Esophagus (tissue), 2 donors: ENCODE data around the gene PBLD. TPM values are rescaled to one million over a fixed set of nuclear protein-coding genes. Genes with fewer than 3 reads are reported as not detected.

Experiments used
- H3K27ac ChIP-seq, 2 donors: one replicate each; pipeline ENCODE4 v1.5.1; 2013; ENCODE audit warnings: low read depth in 2 of 2, mild to moderate bottlenecking in 2 of 2, inconsistent platforms in 1 of 2, low read length in 1 of 2, moderate library complexity in 1 of 2
- H3K27me3 ChIP-seq, 2 donors: one replicate each; pipeline ENCODE4 v1.6.1; 2013; ENCODE audit warnings: low read length in 2 of 2, control low read depth in 1 of 2, mild to moderate bottlenecking in 1 of 2; ENCODE audit not compliant: insufficient read depth in 2 of 2, control insufficient read depth in 1 of 2
- H3K36me3 ChIP-seq, 2 donors: one replicate each; pipeline ENCODE4 v1.6.1; 2013; ENCODE audit warnings: low read length in 1 of 2; ENCODE audit not compliant: control insufficient read depth in 2 of 2, insufficient read depth in 2 of 2
- H3K4me1 ChIP-seq, 2 donors: one replicate each; pipeline ENCODE4 v1.6.1; 2013; ENCODE audit warnings: low read length in 1 of 2; ENCODE audit not compliant: control insufficient read depth in 2 of 2, insufficient read depth in 2 of 2
- H3K4me3 ChIP-seq, 2 donors: one replicate each; pipeline ENCODE4 v1.5.1; 2013; ENCODE audit warnings: low read length in 2 of 2, mild to moderate bottlenecking in 2 of 2, low read depth in 1 of 2, moderate library complexity in 1 of 2
- H3K9me3 ChIP-seq, 2 donors: one replicate each; pipeline ENCODE4 v1.6.1; 2013; ENCODE audit warnings: mild to moderate bottlenecking in 2 of 2, low read depth in 1 of 2, low read length in 1 of 2, moderate library complexity in 1 of 2; ENCODE audit not compliant: control insufficient read depth in 2 of 2, insufficient read depth in 1 of 2
- WGBS, 2 donors: extraction: QIAGEN DNeasy Blood & Tissue Kit; methylation state at CpG; one replicate each; pipeline ENCODE4 v1.1.7; 2013; 5-methylcytosine and 5-hydroxymethylcytosine counted together
- polyA plus RNA-seq, 2 donors: library from polyadenylated mRNA; stranded (reverse); fragments of 200-250 nt; gene quantifications; one replicate each; pipeline ENCODE4 v1.2.3, GENCODE V29; 2013
- donor health status: healthy with polysubstance abuse.
- donor health status: Bipolar disorder and iron deficiency.

Gene PBLD
- polyA plus RNA-seq, 2 donors, result 1.1 to 1.2 TPM

GRCh38 chr10:68348265-68348741 is 15.6 kb upstream of the PBLD start:
- Histone ChIP-seq H3K27me3 (no peaks in the 10 kb centered on the region), H3K4me1 (no peaks in the 10 kb centered on the region), H3K27ac (no peak overlapping the region), H3K4me3 (no peak overlapping the region), H3K36me3 (no peaks in the 10 kb centered on the region), H3K9me3 (no peaks in the 10 kb centered on the region)
- 52 to 62% methylated on average over 2 of the region's 2 CpGs for WGBS, 2 donors

GRCh38 chr10:68346774-68347173 is 14.0 kb upstream of the PBLD start:
- H3K27me3 ChIP-seq, result no peaks in the 10 kb centered on the region
- 76 to 87% methylated on average over 4 of the region's 4 CpGs for WGBS, 2 donors
- H3K4me1 ChIP-seq, result no peaks in the 10 kb centered on the region
- H3K36me3 ChIP-seq, result no peaks in the 10 kb centered on the region
- no peaks in the 10 kb centered on the region for H3K9me3 ChIP-seq
- H3K4me3 ChIP-seq, result no peak overlapping the region
- H3K27ac ChIP-seq, result no peak overlapping the region

- Histone ChIP-seq H3K27ac (no peak overlapping the region), H3K36me3 (peaks cover 0 to 4% of the 10 kb centered on the region in 2 donors), H3K4me3 (no peak overlapping the region), H3K9me3 (no peaks in the 10 kb centered on the region), H3K4me1 (no peaks in the 10 kb centered on the region), H3K27me3 (no peaks in the 10 kb centered on the region)
- WGBS, 2 donors, result 90 to 91% methylated on average over 4 of the region's 4 CpGs
Observed at GRCh38 chr10:68345621-68346020, 12.9 kb upstream of the PBLD start.

GRCh38 chr10:68342909-68343516 is 10.3 kb upstream of the PBLD start:
- Histone ChIP-seq H3K4me3 (no peak overlapping the region), H3K27me3 (no peaks in the 10 kb centered on the region), H3K4me1 (no peaks in the 10 kb centered on the region), H3K36me3 (peaks cover 0 to 12% of the 10 kb centered on the region in 2 donors), H3K27ac (no peak overlapping the region), H3K9me3 (no peaks in the 10 kb centered on the region)
- 83 to 91% methylated on average over 3 of the region's 3 CpGs for WGBS, 2 donors

- peaks cover 0 to 12% of the 10 kb centered on the region in 2 donors for H3K36me3 ChIP-seq
- H3K4me3 ChIP-seq, result no peak overlapping the region
- H3K27me3 ChIP-seq, result no peaks in the 10 kb centered on the region
- H3K9me3 ChIP-seq, result no peaks in the 10 kb centered on the region
- no peaks in the 10 kb centered on the region for H3K4me1 ChIP-seq
- H3K27ac ChIP-seq, result no peak overlapping the region
- WGBS, 2 donors, result 94 to 95% methylated on average over 8 of the region's 8 CpGs
Observed at GRCh38 chr10:68340358-68341080, 7.8 kb upstream of the PBLD start.

- H3K27me3 ChIP-seq, result no peaks in the 10 kb centered on the region
- H3K4me3 ChIP-seq, result no peak overlapping the region
- WGBS, 2 donors, result 60 to 67% methylated on average over 7 of the region's 7 CpGs
- H3K27ac ChIP-seq, result no peak overlapping the region
- H3K4me1 ChIP-seq, result no peaks in the 10 kb centered on the region
- H3K36me3 ChIP-seq, result peaks cover 0 to 12% of the 10 kb centered on the region in 2 donors
- no peaks in the 10 kb centered on the region for H3K9me3 ChIP-seq
Observed at GRCh38 chr10:68336754-68337351, 4.1 kb upstream of the PBLD start.

- Histone ChIP-seq H3K36me3 (peaks cover 0 to 2% of the 10 kb centered on the region in 2 donors), H3K27me3 (no peaks in the 10 kb centered on the region), H3K4me3 (peak overlapping the region in 1 of 2 donors; percentile 87), H3K9me3 (no peaks in the 10 kb centered on the region), H3K27ac (no peak overlapping the region), H3K4me1 (peaks cover 0 to 3% of the 10 kb centered on the region in 2 donors)
- WGBS, 2 donors, result 3% methylated on average over 8 of the region's 8 CpGs
Observed at GRCh38 chr10:68334672-68335467, 2.1 kb upstream of the PBLD start.

- no peaks in the 10 kb centered on the region for H3K9me3 ChIP-seq
- WGBS, 2 donors, result 1 to 2% methylated on average over 10 of the region's 10 CpGs
- peak overlapping the region in 1 of 2 donors; percentile 87 for H3K4me3 ChIP-seq
- no peak overlapping the region for H3K27ac ChIP-seq
- H3K36me3 ChIP-seq, result peaks cover 0 to 2% of the 10 kb centered on the region in 2 donors
- H3K4me1 ChIP-seq, result peaks cover 0 to 3% of the 10 kb centered on the region in 2 donors
- H3K27me3 ChIP-seq, result no peaks in the 10 kb centered on the region
Observed at GRCh38 chr10:68333440-68334431, 1.0 kb upstream of the PBLD start.
